ENCODE data around the gene CEP164.
"Not testable (repeated sequence)": the region's sequence is repeated elsewhere in the genome, so short reads cannot be mapped to it uniquely, and the experiment has no call there.

Gene CEP164

GRCh38 chr11:117399100-117399840, 71.6 kb downstream of the CEP164 start:
- not testable (repeated sequence) for DNase-seq

- not testable (repeated sequence) for DNase-seq
These were observed 78.2 kb downstream of the CEP164 start for GRCh38 chr11:117405898-117406297.

- DNase-seq: no peak
These were observed 79.4 kb downstream of the CEP164 start for GRCh38 chr11:117407016-117407415.

GRCh38 chr11:117408356-117408755, 80.7 kb downstream of the CEP164 start:
- no peak for DNase-seq

GRCh38 chr11:117409511-117409910, 81.9 kb downstream of the CEP164 start:
- DNase-seq: no peak

- no peak for DNase-seq
These were observed 82.6 kb downstream of the CEP164 start for GRCh38 chr11:117410238-117410637.

GRCh38 chr11:117410861-117411710, 83.4 kb downstream of the CEP164 start:
- DNase-seq: no peak

GRCh38 chr11:117411736-117412135, 84.1 kb downstream of the CEP164 start:
- no peak for DNase-seq

GRCh38 chr11:117412176-117412575, 84.5 kb downstream of the CEP164 start:
- DNase-seq: no peak

- no peak for DNase-seq
These were observed 85.1 kb downstream of the CEP164 start for GRCh38 chr11:117412653-117413275.

- DNase-seq: no peak
These were observed 86.0 kb downstream of the CEP164 start for GRCh38 chr11:117413616-117414015.

GRCh38 chr11:117414724-117415123, 87.1 kb downstream of the CEP164 start:
- no peak for DNase-seq

GRCh38 chr11:117415358-117415896, 87.8 kb downstream of the CEP164 start:
- no peak for DNase-seq

- DNase-seq: no peak
These were observed 89.7 kb downstream of the CEP164 start for GRCh38 chr11:117417342-117417741.

- DNase-seq: no peak
These were observed 90.2 kb downstream of the CEP164 start for GRCh38 chr11:117417856-117418255.

GRCh38 chr11:117418737-117419481, 91.3 kb downstream of the CEP164 start:
- no peak for DNase-seq

GRCh38 chr11:117419482-117420142, 92.0 kb downstream of the CEP164 start:
- DNase-seq: no peak

- DNase-seq: no peak
These were observed 92.5 kb downstream of the CEP164 start for GRCh38 chr11:117420143-117420485.

GRCh38 chr11:117420598-117420997, 92.9 kb downstream of the CEP164 start:
- no peak for DNase-seq

- no peak for DNase-seq
These were observed 93.4 kb downstream of the CEP164 start for GRCh38 chr11:117421041-117421440.

GRCh38 chr11:117421476-117421875, 93.8 kb downstream of the CEP164 start:
- DNase-seq: no peak

GRCh38 chr11:117423046-117423575, 95.5 kb downstream of the CEP164 start:
- DNase-seq: no peak
